Activated CD4-positive, alpha-beta T cell treated with anti-CD3 and anti-CD28 coated beads for 24 hours (primary cell): Measurements from ENCODE around the gene RPL37.
"Not testable (repeated sequence)": the region's sequence is repeated elsewhere in the genome, so short reads cannot be mapped to it uniquely, and the experiment has no call there.

Experiments
- DNase-seq, 2 donors: peaks; one replicate each; pipeline ENCODE4 v3.0.0-alpha.2; 2020; ENCODE audit warnings: low read depth in 2 of 2

The RPL37 gene

GRCh38 chr5:40797273-40798011 lies 37.6 kb downstream of the RPL37 start:
- peak; percentile 48 to 69 for DNase-seq

- DNase-seq = no peak
Observed at GRCh38 chr5:40796487-40796889, 38.5 kb downstream of the RPL37 start.

GRCh38 chr5:40794877-40795276 lies 40.1 kb downstream of the RPL37 start:
- DNase-seq = not testable (repeated sequence)

- DNase-seq = not testable (repeated sequence)
Observed at GRCh38 chr5:40794340-40794739, 40.7 kb downstream of the RPL37 start.

GRCh38 chr5:40792691-40793090 lies 42.3 kb downstream of the RPL37 start:
- DNase-seq = not testable (repeated sequence)

- DNase-seq = no peak
Observed at GRCh38 chr5:40791715-40792139, 43.3 kb downstream of the RPL37 start.

GRCh38 chr5:40790947-40791593 lies 44.0 kb downstream of the RPL37 start:
- no peak for DNase-seq

- DNase-seq = not testable (repeated sequence)
Observed at GRCh38 chr5:40788941-40789340, 46.1 kb downstream of the RPL37 start.

GRCh38 chr5:40787986-40788385 lies 47.0 kb downstream of the RPL37 start:
- DNase-seq = no peak

GRCh38 chr5:40786664-40787063 lies 48.4 kb downstream of the RPL37 start:
- not testable (repeated sequence) for DNase-seq

- DNase-seq = no peak
Observed at GRCh38 chr5:40784916-40785315, 50.1 kb downstream of the RPL37 start.

GRCh38 chr5:40784027-40784653 lies 50.9 kb downstream of the RPL37 start:
- no peak for DNase-seq

- DNase-seq = no peak
Observed at GRCh38 chr5:40781843-40782409, 53.1 kb downstream of the RPL37 start.

GRCh38 chr5:40780858-40781257 lies 54.2 kb downstream of the RPL37 start:
- DNase-seq = no peak

GRCh38 chr5:40780199-40780598 lies 54.8 kb downstream of the RPL37 start:
- no peak for DNase-seq

GRCh38 chr5:40779561-40779960 lies 55.5 kb downstream of the RPL37 start:
- no peak for DNase-seq

- no peak for DNase-seq
Observed at GRCh38 chr5:40778133-40778532, 56.9 kb downstream of the RPL37 start.

GRCh38 chr5:40776658-40776977 lies 58.4 kb downstream of the RPL37 start:
- DNase-seq = no peak

- no peak for DNase-seq
Observed at GRCh38 chr5:40775846-40776657, 59.0 kb downstream of the RPL37 start.
